Stimulated activated CD4-positive, alpha-beta T cell treated with anti-CD3 and anti-CD28 coated beads, TNF-alpha, amount 100 ng/mL, for 1 hour (primary cell): ENCODE results near the gene RABL6.
"Not testable (repeated sequence)": the region's sequence is repeated elsewhere in the genome, so short reads cannot be mapped to it uniquely, and the experiment has no call there.

Source experiments
- DNase-seq, 3 donors: peaks; one replicate each; pipeline ENCODE4 v3.0.0-alpha.2; 2020; ENCODE audit warnings: low read depth in 3 of 3, low spot score in 1 of 3

Gene RABL6

GRCh38 chr9:136775191-136775590 lies 32.6 kb upstream of the RABL6 start:
- DNase-seq = no peak

DNA sequence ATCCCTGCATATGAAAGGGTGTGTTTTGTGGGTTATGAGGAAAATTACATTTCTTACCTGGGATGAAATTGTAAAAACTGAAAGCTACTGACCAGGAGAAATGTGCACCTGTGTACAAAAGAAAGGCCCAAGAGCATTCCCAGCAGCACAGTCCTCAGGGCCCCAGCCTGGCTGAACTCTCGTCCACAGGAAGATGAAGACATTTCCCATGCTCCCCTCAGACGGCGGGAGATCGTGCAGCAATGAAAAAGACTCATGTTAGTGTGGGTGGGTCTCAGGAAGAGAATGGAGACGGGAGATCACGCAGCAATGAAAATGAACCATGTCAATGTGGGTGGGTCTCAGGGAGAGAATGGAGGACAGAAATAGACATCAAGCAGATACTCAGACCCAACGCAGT lies 30.8 kb upstream of the RABL6 start:
- DNase-seq = no peak

DNA sequence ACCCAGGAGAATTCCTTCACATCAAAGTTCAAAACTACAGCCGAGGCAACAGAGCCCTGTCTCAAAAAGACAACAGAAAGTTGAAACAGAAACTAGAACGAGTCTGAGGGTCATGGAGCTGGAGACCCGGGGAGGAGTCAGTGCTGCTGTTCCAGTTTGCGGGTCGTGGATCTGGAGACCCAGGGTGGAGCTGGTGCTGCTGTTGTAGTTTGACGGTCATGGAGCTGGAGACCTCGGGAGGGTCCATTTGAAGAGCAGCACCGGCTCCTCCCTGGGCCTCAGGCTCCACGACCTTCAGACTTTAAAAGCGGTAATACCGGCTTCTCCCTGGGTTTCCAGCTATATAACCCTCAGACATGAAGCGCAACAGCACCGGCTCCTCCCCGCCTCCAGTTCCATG lies 30.4 kb upstream of the RABL6 start:
- no peak for DNase-seq

DNA sequence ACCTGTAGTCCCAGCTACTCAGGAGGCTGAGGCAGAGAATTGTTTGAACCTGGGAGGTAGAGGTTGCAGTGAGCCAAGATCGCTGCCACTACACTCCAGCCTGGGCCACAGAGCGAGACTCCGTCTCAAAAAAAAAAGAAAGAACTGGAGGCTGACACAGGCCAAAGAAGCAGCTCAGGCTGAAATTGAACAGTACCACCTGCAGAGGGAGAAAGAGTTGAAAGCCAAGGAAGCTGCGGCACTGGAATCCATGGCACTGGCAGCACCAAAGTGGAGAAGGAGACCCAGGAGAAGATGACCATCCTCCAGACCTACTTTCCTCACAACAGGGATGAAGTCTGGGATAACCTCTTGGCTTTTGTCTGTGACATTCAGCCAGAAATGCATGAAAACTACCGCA lies 27.9 kb upstream of the RABL6 start:
- no peak for DNase-seq

- DNase-seq = no peak
Observed at GRCh38 chr9:136782452-136782851, 25.3 kb upstream of the RABL6 start.

- DNase-seq = no peak
Observed at GRCh38 chr9:136784249-136784996, 23.3 kb upstream of the RABL6 start.

- no peak for DNase-seq
Observed at GRCh38 chr9:136784997-136785361, 22.8 kb upstream of the RABL6 start.

GRCh38 chr9:136785565-136786355 lies 22.0 kb upstream of the RABL6 start:
- not testable (repeated sequence) for DNase-seq

DNA sequence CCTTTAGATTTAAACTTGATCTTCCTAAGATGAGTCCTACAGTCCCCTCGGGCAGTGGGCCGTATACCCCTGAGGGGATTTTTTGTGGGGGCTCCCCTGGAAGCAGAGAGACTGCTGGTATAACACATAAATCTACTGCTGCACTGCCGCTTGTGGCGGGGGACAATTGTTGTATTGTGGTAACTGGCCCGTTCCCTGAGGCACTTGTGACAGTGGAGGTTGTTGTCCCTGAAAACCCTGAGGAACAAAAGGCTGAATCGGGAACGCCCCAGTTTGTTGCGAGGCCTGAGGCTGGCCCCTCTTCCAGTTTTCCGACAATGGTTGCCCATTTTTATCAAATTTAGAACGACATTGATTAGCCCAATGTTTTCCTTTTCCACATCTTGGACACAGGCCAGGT lies 21.3 kb upstream of the RABL6 start:
- DNase-seq = no peak

GRCh38 chr9:136786983-136787382 lies 20.8 kb upstream of the RABL6 start:
- DNase-seq = not testable (repeated sequence)

- DNase-seq = peak in 2 of 3 donors; percentile 32 to 38
Observed at GRCh38 chr9:136787690-136788400, 19.9 kb upstream of the RABL6 start.

DNA sequence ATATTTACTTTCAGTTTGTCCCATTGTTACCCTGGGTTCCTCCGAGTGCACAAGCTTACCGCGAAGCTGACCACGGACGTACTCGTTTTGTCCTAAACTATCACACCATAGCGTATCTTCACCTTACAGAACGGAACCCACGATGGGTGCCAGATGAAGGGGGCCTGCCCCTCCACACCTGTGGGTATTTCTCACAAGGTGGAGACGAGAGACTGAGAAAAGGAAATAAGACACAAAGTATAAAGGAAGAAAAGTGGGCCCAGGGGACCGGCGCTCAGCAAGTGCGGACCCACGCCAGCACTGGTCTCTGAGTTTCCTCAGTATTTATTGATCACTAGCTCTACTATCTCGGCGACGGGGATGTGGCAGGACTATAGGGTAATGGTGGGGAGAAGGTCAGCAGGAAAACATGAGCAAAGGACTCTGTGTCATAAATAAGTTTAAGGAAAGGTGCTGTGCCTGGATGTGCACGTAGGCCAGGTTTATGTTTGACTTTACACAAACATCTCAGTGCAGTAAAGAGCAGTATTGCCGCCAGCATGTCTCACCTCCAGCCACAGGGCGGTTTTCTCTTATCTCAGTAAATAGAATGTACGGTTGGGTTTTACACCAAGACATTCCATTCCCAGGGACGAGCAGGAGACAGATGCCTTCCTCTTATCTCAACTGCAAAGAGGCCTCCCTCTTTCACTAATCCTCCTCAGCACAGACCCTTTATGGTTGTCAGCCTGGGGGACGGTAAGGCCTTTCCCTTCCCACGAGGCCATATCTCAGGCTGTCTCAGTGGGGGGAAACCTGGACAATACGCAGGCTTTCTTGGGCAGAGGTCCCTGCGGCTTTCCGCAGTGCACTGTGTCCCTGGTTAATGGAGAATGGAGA lies 18.9 kb upstream of the RABL6 start:
- DNase-seq = not testable (repeated sequence)

- no peak for DNase-seq
Observed at GRCh38 chr9:136789523-136789937, 18.2 kb upstream of the RABL6 start.

- DNase-seq = peak; percentile 99 to 100 (median 100)
Observed at GRCh38 chr9:136790640-136791515, 16.9 kb upstream of the RABL6 start, which contains the start of gene TMEM141. Gene TMEM141, plus strand, starts transcription at chr9:136791344. Its CDS starts 27 bp downstream, at chr9:136791371.

GRCh38 chr9:136791516-136792276 lies 16.1 kb upstream of the RABL6 start:
- peak in 2 of 3 donors; percentile 33 to 52 for DNase-seq

DNA sequence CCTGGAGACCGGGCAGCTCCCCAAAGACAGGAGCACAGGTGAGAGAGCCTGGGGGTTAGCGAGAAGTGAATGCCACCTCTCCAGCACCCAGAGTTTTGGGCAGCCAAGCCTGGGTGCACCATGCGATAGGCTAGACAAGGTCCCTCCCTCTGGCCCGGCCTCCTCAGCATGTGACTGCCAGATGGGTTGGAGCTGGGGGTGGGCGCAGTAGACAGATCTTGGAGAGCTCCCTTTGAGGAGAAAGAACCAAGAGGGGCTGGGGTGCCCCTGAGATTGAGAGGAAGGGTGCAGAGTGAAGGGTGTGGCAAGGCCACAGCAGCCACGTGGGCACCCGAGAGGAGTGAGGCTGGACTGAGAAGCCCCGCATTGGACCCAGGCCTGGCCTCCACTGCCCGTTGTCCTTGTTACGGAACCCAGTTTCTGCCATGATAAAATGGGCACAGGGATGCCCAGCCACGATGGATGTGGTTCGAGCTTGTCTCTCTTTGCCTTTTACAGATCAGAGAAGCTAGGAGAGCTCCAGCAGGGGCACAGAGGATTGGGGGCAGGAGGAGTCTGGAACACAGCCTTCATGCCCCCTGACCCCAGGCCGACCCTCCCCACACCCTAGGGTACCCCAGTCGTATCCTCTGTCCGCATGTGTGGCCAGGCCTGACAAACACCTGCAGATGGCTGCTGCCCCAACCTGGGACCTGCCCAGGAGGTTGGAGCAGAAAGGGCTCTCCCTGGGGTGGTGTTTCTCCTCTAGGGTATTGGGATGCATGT lies 15.2 kb upstream of the RABL6 start:
- no peak for DNase-seq

DNA sequence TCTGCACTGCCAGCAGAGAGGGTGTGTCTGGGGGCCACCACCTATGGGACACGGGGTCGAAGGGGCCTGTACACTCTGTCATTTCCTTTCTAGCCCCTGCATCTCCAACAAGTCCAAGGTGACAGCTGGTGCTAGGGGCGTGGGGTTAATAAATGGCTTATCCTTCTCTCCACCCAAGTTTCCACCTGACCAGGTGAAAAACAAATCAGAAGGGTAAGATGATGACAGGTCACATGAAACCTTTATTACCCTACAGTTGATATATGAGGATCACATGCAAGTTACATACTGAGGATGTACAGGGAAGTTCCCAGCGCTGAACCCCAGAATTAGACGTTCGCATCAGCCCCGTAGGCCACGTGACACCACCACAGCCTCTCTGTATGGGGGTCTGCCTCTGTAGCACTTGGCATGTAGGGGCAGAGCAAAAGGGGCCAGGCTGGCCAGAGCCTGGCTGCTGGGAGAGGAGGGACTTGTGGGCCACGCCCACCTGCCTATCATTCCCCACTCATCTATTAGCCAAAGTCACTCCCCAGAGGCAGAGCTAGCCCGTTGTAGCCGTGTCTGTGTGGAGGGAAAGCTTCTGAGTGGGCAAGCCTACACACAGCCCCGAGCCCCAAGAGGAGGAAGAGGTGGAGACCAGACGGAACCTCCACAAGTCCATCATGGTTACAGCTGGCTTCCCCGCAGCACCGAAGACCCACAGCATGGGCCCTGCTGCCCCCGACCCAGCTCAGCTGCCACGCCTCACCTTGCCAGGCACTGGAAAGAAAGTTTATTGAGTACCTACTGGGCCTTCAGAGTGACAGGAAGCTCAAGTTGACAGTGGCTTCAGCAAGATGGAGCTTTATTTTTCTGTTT lies 14.4 kb upstream of the RABL6 start:
- DNase-seq = no peak
